GM21529 (cell line): ENCODE data around the gene CHN2.
A peak's percentile ranks its signal among the peaks of the same experiment; 100 is the strongest.

ENCODE experiments used
- ATAC-seq: cut with Tn5 transposase; IDR thresholded peaks from one replicate; pipeline ENCODE4 v1.9.1; 2021; ENCODE audit not compliant: unreplicated experiment

Gene CHN2

GRCh38 chr7:29224726-29225125, 30.2 kb downstream of the CHN2 start:
- no peak for ATAC-seq

GRCh38 chr7:29228289-29229011, 33.9 kb downstream of the CHN2 start:
- ATAC-seq = no peak

- no peak for ATAC-seq
These were observed 34.5 kb downstream of the CHN2 start for GRCh38 chr7:29229066-29229465.

DNA sequence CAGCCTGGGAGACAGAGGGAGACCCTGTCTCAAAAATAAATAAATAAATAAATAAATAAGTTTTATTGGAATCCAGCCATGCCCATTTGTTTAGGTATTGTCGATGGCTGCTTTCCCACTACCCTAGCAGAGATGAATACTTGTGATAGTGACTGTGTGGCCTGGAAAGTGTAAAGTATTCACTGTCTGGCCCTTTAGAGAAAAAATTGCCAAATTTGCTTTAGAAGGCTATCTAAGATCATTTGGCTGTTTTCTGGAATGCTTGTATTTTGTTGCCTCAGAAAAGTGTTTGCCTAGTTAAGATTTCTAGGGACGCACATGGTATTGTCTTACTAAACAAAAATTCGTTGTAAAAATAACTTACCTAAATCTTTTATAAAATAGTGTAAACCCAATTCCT, 35.4 kb downstream of the CHN2 start:
- ATAC-seq = no peak

- no peak for ATAC-seq
These were observed 36.3 kb downstream of the CHN2 start for GRCh38 chr7:29230871-29231345.

DNA sequence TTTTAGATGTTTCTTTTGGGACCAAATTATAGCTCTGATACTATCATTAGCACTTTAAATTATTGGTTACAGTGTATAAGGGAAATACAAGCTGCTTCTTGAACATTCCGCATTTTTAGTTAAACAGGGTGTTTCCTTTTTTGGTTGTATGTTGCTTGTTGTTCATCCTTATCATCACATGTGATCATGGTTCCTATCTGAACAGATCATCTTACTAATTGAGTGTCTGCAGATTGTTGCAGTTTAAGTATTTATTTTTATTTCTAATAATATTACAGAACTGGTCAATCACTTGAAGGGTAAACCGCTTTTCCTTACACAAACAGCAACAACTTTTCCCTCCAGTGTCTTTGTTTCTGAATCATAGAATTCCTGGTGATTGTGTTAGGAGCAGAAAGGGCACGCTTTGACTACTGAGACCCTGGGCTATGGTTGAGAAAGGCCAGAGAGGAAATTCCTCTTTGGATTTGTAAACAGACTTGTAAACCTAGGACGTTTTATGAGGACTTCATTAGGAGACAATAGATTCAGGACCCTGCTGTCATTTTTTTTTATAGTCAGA, 37.2 kb downstream of the CHN2 start:
- ATAC-seq = no peak

GRCh38 chr7:29234438-29234837, 39.9 kb downstream of the CHN2 start:
- ATAC-seq = no peak

- ATAC-seq = no peak
These were observed 41.6 kb downstream of the CHN2 start for GRCh38 chr7:29236071-29236580.

DNA sequence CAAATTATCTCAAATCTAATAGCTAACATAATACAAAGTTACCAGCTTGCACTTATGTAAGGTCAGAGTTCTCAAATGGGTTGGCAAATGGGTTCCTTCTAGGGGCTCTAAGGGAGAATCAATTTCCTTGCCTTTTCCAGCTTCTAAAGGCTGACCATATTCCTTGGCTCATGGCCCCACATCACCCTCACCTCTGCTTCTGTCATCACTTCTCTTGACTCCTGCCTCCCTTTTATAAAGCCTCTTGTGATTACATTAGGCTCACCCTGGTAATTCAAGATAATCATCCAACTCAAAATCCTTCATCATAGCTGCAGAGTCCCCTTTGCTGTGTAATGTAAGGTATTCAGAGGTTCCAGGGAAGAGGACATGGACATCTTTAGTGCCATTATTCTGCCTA, 42.1 kb downstream of the CHN2 start:
- ATAC-seq = no peak

- no peak for ATAC-seq
These were observed 42.9 kb downstream of the CHN2 start for GRCh38 chr7:29237489-29237888.

- ATAC-seq = no peak
These were observed 45.1 kb downstream of the CHN2 start for GRCh38 chr7:29239638-29240037.

- no peak for ATAC-seq
These were observed 47.7 kb downstream of the CHN2 start for GRCh38 chr7:29242265-29242664.

DNA sequence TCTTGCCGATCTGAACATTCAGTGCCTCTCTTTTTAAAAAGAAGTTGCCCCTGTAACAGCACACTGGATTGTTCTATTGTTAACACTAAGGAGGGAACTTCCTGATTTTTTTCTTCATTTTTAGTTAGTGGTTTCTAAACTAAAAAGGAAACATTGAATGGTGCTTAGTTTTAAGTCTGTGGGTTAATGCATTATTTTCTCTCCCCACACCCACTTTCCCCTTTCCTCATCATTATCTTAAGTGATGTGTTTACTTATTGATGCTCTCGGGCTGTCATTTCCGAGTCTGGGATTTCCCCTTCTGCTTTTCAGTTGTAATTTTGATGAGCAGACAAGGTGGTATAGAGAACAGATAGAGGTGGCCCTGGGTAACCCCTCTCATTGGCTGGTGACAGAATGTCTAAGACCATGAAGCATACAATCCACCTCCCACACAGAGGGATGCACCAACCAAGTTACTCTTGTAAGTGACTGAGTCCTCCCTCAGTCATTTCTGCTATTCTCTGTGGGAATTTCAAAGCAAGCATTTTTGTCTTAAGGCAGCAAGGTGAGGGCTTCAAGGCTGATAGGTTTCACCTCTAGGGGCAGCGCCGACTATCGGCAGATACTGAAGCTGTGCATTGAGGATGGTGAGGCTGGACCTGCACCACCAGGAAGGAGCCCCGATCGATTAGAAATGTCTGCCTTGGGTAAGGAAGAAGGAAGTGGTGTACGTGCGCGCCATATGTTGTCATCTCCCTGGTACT, 49.5 kb downstream of the CHN2 start:
- peak; percentile 55 for ATAC-seq

DNA sequence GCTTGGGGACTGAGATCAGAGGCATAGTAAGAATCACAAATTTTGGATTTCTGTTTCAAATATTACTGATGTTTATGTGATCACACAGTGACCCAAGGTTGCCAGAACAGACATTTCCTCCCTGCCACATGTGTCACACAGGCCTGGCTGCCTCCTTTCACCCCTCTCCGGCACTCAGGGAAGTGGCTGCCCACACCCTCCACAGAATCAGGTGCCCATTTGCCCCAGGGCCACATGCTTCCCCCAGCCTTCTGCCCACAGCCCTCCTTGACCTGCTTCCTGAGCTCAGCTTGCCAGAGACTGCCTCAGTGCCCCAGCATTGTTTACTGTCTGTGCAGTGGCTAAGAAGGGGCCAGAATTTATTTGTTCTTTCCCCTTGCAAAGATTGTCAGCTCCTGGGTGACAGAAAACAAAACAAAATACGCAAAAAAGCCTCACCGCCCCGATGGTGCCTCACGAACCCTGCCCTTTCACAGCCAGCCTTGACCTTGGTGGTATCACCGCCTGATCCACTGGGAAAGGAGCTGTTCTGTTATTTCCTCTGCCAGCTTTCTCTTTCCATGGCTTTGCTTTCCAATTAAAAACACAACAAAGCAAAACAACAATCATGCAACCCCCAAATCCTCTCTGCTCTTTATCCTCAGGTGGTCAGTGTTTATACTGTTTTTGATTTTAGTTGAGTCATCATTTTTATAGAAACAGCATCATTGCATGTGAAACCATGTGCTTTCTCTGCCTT, 52.8 kb downstream of the CHN2 start:
- no peak for ATAC-seq

DNA sequence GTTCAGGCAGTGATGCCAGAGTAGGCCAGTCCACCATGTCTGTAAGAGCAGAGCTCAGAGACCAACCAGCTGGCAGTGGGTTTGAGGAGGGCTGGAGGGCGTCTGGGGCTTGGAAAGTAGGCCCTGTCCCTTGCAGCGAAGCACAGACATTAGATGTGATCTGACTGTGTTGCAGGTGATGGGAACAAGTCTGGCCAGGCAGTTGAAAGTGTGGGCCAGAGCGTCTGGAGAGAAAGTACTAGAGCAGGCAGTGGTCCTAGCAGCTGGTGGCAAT, 53.3 kb downstream of the CHN2 start:
- ATAC-seq = no peak

DNA sequence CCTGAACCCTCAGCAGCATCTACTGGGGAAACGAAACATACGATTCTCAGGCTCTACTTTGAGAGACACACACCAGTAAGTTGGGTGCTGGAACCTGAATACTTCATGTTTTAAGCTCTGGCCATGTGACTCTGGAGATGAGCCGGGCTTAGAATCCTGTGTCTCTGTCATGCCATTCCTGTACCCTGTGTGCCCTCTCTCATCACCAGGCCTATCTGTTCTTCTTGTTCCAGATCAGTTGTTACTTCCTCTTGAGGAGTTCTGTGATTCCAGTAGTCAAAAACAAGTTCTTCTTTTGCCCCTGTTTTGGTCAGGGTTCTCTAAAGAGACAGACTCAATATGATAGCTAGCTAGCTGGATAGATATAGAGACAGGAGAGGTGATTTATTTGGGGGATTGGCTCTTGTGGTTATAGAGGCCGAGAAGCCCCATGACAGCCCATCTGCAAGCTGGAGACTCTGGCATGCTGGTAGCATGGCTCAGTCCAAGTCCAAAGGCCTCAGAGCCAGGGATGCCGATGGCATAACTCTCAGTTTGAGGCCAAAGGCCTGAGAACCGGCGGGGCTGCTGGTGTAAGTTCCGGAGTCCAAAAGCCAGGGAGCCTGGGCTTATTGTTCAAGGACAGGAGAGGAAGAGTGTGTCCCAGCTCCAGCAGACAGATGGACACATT, 54.3 kb downstream of the CHN2 start:
- ATAC-seq = no peak

DNA sequence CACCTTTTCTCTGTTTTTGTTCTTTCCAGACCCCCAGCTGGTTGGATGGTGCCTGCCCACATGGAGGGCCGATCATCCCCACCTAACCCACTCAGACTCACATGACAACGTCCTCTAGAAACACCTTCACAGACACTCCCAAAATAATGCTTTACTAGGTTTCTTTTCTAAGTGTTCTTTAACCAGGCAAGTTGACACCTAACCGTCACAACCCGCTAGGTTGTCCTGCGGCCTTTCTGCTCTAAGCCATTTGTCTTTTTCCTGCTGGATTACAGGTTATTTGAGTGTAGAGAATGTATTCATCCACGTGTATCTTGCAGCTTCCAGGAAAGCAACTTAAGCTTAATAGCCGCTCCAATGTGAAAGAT, 54.8 kb downstream of the CHN2 start:
- no peak for ATAC-seq

DNA sequence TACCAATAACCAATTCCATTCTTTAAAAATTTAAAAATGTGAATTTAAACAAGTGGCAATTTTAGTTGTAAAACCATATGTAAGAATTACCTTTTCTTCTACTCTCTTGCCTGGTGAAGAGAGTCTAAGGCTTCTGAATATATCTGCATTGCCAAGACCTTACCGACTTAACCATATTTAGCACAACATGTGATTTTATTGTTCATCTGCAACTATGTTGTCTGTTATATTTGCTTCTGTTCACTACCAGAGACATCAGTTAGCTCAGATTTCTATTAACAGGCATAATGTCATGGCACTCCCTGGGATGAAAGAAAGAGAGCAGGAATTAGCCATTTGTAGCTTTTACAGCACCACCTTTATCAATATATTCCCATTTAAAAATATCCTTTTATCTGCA, 55.3 kb downstream of the CHN2 start:
- ATAC-seq = no peak

GRCh38 chr7:29253225-29253624, 58.6 kb downstream of the CHN2 start:
- no peak for ATAC-seq

- no peak for ATAC-seq
These were observed 60.0 kb downstream of the CHN2 start for GRCh38 chr7:29254591-29254990.
